CD4-positive, alpha-beta memory T cell (primary cell): Measurements from ENCODE around the gene HEATR5A. TPM values are rescaled to one million over a fixed set of nuclear protein-coding genes. Genes with fewer than 3 reads are reported as not detected.

ENCODE experiments used
- CTCF ChIA-PET: fragments of 350-600 bp; sonication (Branson Sonifier 250); formaldehyde crosslinking; loops from one replicate; lab custom pipeline; 2021; ENCODE audit warnings: inconsistent platforms; ENCODE audit not compliant: partially characterized antibody; lab: Charles Lee
- POLR2A ChIA-PET: fragments of 350-600 bp; sonication (Branson Sonifier 250); formaldehyde crosslinking; loops from one replicate; lab custom pipeline; 2021; ENCODE audit not compliant: partially characterized antibody; lab: Charles Lee
- DNase-seq, 5 donors: peaks; one replicate each; pipeline versions ENCODE4 v3.0.0 to v3.0.0-alpha.2; 2020 to 2022; ENCODE audit warnings: mixed read lengths in 1 of 5
- H3K27ac ChIP-seq: one replicate; pipeline ENCODE4 v1.7.0; 2013; ENCODE audit warnings: low read depth, low read length
- H3K27me3 ChIP-seq: 2 replicates; pipeline ENCODE4 v1.7.0; 2013; ENCODE audit warnings: mild to moderate bottlenecking, low read length, moderate library complexity; ENCODE audit not compliant: insufficient read depth
- H3K36me3 ChIP-seq: 2 replicates; pipeline ENCODE4 v1.7.0; 2013; ENCODE audit warnings: mild to moderate bottlenecking, low read length, moderate library complexity; ENCODE audit not compliant: insufficient read depth
- H3K4me1 ChIP-seq: 2 replicates; pipeline ENCODE4 v1.7.0; 2013; ENCODE audit warnings: mild to moderate bottlenecking, low read length, moderate library complexity; ENCODE audit not compliant: insufficient read depth
- H3K4me3 ChIP-seq, 2 donors: one replicate each; pipeline ENCODE4 v1.7.0; 2013; ENCODE audit warnings: low read length in 2 of 2, mild to moderate bottlenecking in 1 of 2
- H3K9me3 ChIP-seq, 2 donors: one replicate each; pipeline ENCODE4 v1.7.0; 2013; ENCODE audit warnings: low read length in 2 of 2, control low read depth in 1 of 2; ENCODE audit not compliant: control insufficient read depth in 1 of 2
- H3K27ac Mint-ChIP-seq, 7 donors: one replicate each; pipeline ENCODE4 v1.8.0; 2020 to 2021; ENCODE audit warnings: mixed read lengths in 7 of 7, mild to moderate bottlenecking in 6 of 7, inconsistent platforms in 3 of 7, moderate library complexity in 3 of 7
- H3K27me3 Mint-ChIP-seq, 2 donors: one replicate each; pipeline ENCODE4 v1.8.0; 2020 to 2021; ENCODE audit warnings: mixed read lengths in 2 of 2
- H3K36me3 Mint-ChIP-seq, 2 donors: one replicate each; pipeline ENCODE4 v1.8.0; 2020 to 2021; ENCODE audit warnings: mixed read lengths in 2 of 2, inconsistent platforms in 1 of 2, mild to moderate bottlenecking in 1 of 2
- H3K4me1 Mint-ChIP-seq, 4 donors: one replicate each; pipeline ENCODE4 v1.8.0; 2020 to 2021; ENCODE audit warnings: mixed read lengths in 4 of 4, mild to moderate bottlenecking in 1 of 4
- H3K4me3 Mint-ChIP-seq, 8 donors: one replicate each; pipeline ENCODE4 v1.8.0; 2020 to 2021; ENCODE audit warnings: mixed read lengths in 8 of 8, mild to moderate bottlenecking in 7 of 8, moderate library complexity in 6 of 8, inconsistent platforms in 3 of 8
- H3K9me3 Mint-ChIP-seq, 8 donors: one replicate each; pipeline ENCODE4 v1.8.0; 2020 to 2021; ENCODE audit warnings: mixed read lengths in 8 of 8, mild to moderate bottlenecking in 5 of 8, inconsistent platforms in 3 of 8, moderate library complexity in 1 of 8
- intact Hi-C: fragments of 100-400 bp; cut with micrococcal nuclease; formaldehyde crosslinking; loops from one replicate; pipeline ENCODE4 v1.15.1; 2023
- polyA plus RNA-seq, 2 donors: library from polyadenylated mRNA; unstranded; fragments of 300-500 nt; fragmentation: Illumina TruSeq; gene quantifications; one replicate each; pipeline ENCODE4 v1.2.3, GENCODE V29; 2021
- total RNA-seq, 2 experiments: library from RNA; stranded (reverse); gene quantifications; one replicate each; pipeline ENCODE4 v1.2.3, GENCODE V29; 2021

The HEATR5A gene
- total and polyA plus RNA-seq, 4 experiments from 2014 or later = 5.4 to 16.4 (median 12.1) TPM

GRCh38 chr14:31286456-31287293 is 133.7 kb downstream of the HEATR5A start:
- DNase-seq = peak in 2 of 5 donors; percentile 4 to 5
- Mint-ChIP-seq H3K4me1 (peaks cover 0 to 3% (median 0%) of the 10 kb centered on the region in 4 donors), H3K4me3 (no peak overlapping the region), H3K27ac (no peak overlapping the region), H3K36me3 (no peaks in the 10 kb centered on the region), H3K27me3 (no peaks in the 10 kb centered on the region), H3K9me3 (peaks cover 0 to 3% (median 0%) of the 10 kb centered on the region in 8 donors)
- no peaks in the 10 kb centered on the region for H3K27me3 ChIP-seq
- no peak overlapping the region for H3K4me3 ChIP-seq
- ChIA-PET CTCF (interaction anchor here (0.7 to 1.3 kb wide), 3 partner anchors 11 to 34 kb away, joined by 3 read pairs; no protein-coding TSS in a partner anchor), POLR2A (no interaction called here)
- H3K4me1 ChIP-seq = no peaks in the 10 kb centered on the region
- no peak overlapping the region for H3K27ac ChIP-seq
- intact Hi-C loops = no loop called here
- no peaks in the 10 kb centered on the region for H3K9me3 ChIP-seq
- no peaks in the 10 kb centered on the region for H3K36me3 ChIP-seq

GRCh38 chr14:31283578-31284252 is 136.6 kb downstream of the HEATR5A start:
- no peaks in the 10 kb centered on the region for H3K4me1 Mint-ChIP-seq
- no peaks in the 10 kb centered on the region for H3K36me3 Mint-ChIP-seq
- no peaks in the 10 kb centered on the region for H3K9me3 ChIP-seq
- H3K27me3 ChIP-seq = no peaks in the 10 kb centered on the region
- ChIA-PET CTCF (no interaction called here), POLR2A (no interaction called here)
- H3K36me3 ChIP-seq = no peaks in the 10 kb centered on the region
- peaks cover 0 to 5% (median under 1%) of the 10 kb centered on the region in 8 donors for H3K9me3 Mint-ChIP-seq
- no peak overlapping the region for H3K27ac Mint-ChIP-seq
- H3K27me3 Mint-ChIP-seq = no peaks in the 10 kb centered on the region
- no peak overlapping the region for H3K4me3 Mint-ChIP-seq
- no peak for DNase-seq
- no peak overlapping the region for H3K27ac ChIP-seq
- intact Hi-C loops = no loop called here
- no peaks in the 10 kb centered on the region for H3K4me1 ChIP-seq
- H3K4me3 ChIP-seq = no peak overlapping the region

GRCh38 chr14:31283153-31283552 is 137.2 kb downstream of the HEATR5A start:
- no peaks in the 10 kb centered on the region for H3K9me3 ChIP-seq
- ChIA-PET CTCF (no interaction called here), POLR2A (no interaction called here)
- no peak overlapping the region for H3K4me3 Mint-ChIP-seq
- peaks cover 0 to 5% (median under 1%) of the 10 kb centered on the region in 8 donors for H3K9me3 Mint-ChIP-seq
- no peaks in the 10 kb centered on the region for H3K36me3 Mint-ChIP-seq
- H3K36me3 ChIP-seq = no peaks in the 10 kb centered on the region
- H3K27ac ChIP-seq = no peak overlapping the region
- H3K4me1 Mint-ChIP-seq = no peaks in the 10 kb centered on the region
- intact Hi-C loops = no loop called here
- no peak for DNase-seq
- no peaks in the 10 kb centered on the region for H3K27me3 Mint-ChIP-seq
- H3K27ac Mint-ChIP-seq = no peak overlapping the region
- H3K27me3 ChIP-seq = no peaks in the 10 kb centered on the region
- no peaks in the 10 kb centered on the region for H3K4me1 ChIP-seq
- H3K4me3 ChIP-seq = no peak overlapping the region

- no peak overlapping the region for H3K27ac ChIP-seq
- ChIA-PET POLR2A (no interaction called here), CTCF (no interaction called here)
- intact Hi-C loops = no loop called here
- no peak overlapping the region for H3K4me3 ChIP-seq
- no peaks in the 10 kb centered on the region for H3K27me3 ChIP-seq
- no peaks in the 10 kb centered on the region for H3K27me3 Mint-ChIP-seq
- H3K27ac Mint-ChIP-seq = no peak overlapping the region
- H3K4me1 Mint-ChIP-seq = peaks cover 0 to 1% (median 0%) of the 10 kb centered on the region in 4 donors
- no peak overlapping the region for H3K4me3 Mint-ChIP-seq
- no peak for DNase-seq
- peaks cover 0 to 13% (median 5%) of the 10 kb centered on the region in 8 donors for H3K9me3 Mint-ChIP-seq
- no peaks in the 10 kb centered on the region for H3K9me3 ChIP-seq
- no peaks in the 10 kb centered on the region for H3K36me3 ChIP-seq
- H3K36me3 Mint-ChIP-seq = peaks cover 0 to 4% of the 10 kb centered on the region in 2 donors
- H3K4me1 ChIP-seq = no peaks in the 10 kb centered on the region
These were observed 139.5 kb downstream of the HEATR5A start for GRCh38 chr14:31280871-31281220.

- Histone ChIP-seq H3K36me3 (no peaks in the 10 kb centered on the region), H3K4me1 (no peaks in the 10 kb centered on the region), H3K4me3 (no peak overlapping the region), H3K27ac (no peak overlapping the region), H3K27me3 (no peaks in the 10 kb centered on the region), H3K9me3 (no peaks in the 10 kb centered on the region)
- ChIA-PET CTCF (no interaction called here), POLR2A (no interaction called here)
- no peak overlapping the region for H3K4me3 Mint-ChIP-seq
- intact Hi-C loops = no loop called here
- DNase-seq = no peak
- H3K36me3 Mint-ChIP-seq = peaks cover 0 to 4% of the 10 kb centered on the region in 2 donors
- no peaks in the 10 kb centered on the region for H3K27me3 Mint-ChIP-seq
- no peak overlapping the region for H3K27ac Mint-ChIP-seq
- H3K4me1 Mint-ChIP-seq = peaks cover 0 to 1% (median 0%) of the 10 kb centered on the region in 4 donors
- peaks cover 0 to 16% (median 5%) of the 10 kb centered on the region in 8 donors for H3K9me3 Mint-ChIP-seq
These were observed 140.0 kb downstream of the HEATR5A start for GRCh38 chr14:31280132-31280870.

- no peak for DNase-seq
- Histone ChIP-seq H3K9me3 (no peaks in the 10 kb centered on the region), H3K4me1 (no peaks in the 10 kb centered on the region), H3K27me3 (no peaks in the 10 kb centered on the region), H3K27ac (no peak overlapping the region), H3K4me3 (no peak overlapping the region), H3K36me3 (no peaks in the 10 kb centered on the region)
- peaks cover 0 to 4% of the 10 kb centered on the region in 2 donors for H3K36me3 Mint-ChIP-seq
- H3K4me3 Mint-ChIP-seq = no peak overlapping the region
- ChIA-PET POLR2A (no interaction called here), CTCF (no interaction called here)
- H3K27me3 Mint-ChIP-seq = no peaks in the 10 kb centered on the region
- H3K27ac Mint-ChIP-seq = no peak overlapping the region
- intact Hi-C loops = no loop called here
- peaks cover 0 to 4% (median 1%) of the 10 kb centered on the region in 4 donors for H3K4me1 Mint-ChIP-seq
- peaks cover 0 to 14% (median 5%) of the 10 kb centered on the region in 8 donors for H3K9me3 Mint-ChIP-seq
These were observed 141.5 kb downstream of the HEATR5A start for GRCh38 chr14:31278883-31279282.

- POLR2A ChIA-PET = no interaction called here
- no peaks in the 10 kb centered on the region for H3K36me3 ChIP-seq
- H3K4me1 ChIP-seq = no peaks in the 10 kb centered on the region
- no peak overlapping the region for H3K27ac ChIP-seq
- Mint-ChIP-seq H3K27me3 (no peaks in the 10 kb centered on the region), H3K27ac (no peak overlapping the region), H3K36me3 (peaks cover 0 to 4% of the 10 kb centered on the region in 2 donors), H3K4me1 (peaks cover 0 to 6% (median 2%) of the 10 kb centered on the region in 4 donors), H3K9me3 (peaks cover 0 to 14% (median 5%) of the 10 kb centered on the region in 8 donors), H3K4me3 (peak overlapping the region in 1 of 8 donors; percentile 17)
- no peaks in the 10 kb centered on the region for H3K27me3 ChIP-seq
- CTCF ChIA-PET = interaction anchor here (0.6 kb wide), 1 partner anchor 9 kb away, joined by 3 read pairs; no protein-coding TSS in a partner anchor
- H3K4me3 ChIP-seq = no peak overlapping the region
- no peaks in the 10 kb centered on the region for H3K9me3 ChIP-seq
- intact Hi-C loops = no loop called here
- no peak for DNase-seq
These were observed 143.3 kb downstream of the HEATR5A start for GRCh38 chr14:31277085-31277484.
